Measurements from ENCODE around the gene METTL3. TPM values are rescaled to one million over a fixed set of nuclear protein-coding genes. Genes with fewer than 3 reads are reported as not detected.

Gene METTL3
- total RNA-seq, 4 donors from 2014 or later = 40.6 to 64.4 (median 48.0) TPM

DNA sequence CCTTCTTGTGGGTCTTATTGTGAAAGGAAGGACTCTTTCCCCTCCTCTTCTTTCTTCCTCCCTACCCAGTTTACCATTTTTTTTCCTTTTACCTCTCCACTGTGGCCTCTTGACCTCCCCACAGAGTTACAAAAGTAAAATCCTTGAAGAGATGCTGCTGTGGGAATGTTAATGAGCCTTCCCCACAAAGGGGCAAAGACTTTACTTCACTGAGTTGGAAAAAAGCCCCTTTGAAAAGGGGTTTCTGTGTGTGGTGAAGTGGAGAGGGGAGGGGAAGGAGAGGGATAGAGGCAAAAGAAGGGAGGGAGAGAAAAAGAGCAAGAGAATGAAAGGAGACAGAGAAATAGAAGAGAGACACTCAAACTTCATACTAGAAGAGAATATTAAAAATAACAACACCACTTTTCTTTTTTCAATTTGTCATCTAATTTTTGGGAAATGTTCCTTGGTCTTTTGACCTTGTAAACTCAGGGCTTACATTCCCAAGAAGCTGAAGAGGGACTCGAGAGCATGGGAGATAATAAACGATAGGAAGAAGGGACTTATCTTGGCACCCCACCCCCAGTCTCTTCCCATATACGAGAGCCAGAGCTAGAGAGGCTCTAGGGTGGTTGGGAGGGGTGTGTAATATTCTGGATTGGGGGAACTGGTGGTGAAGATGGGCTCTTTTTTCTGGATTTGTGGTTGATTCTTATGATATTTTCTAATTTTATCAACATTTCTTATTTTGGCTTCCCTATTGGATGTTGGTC, 28.2 kb upstream of the METTL3 start:
- Histone ChIP-seq H3K4me1 (peaks cover 7 to 15% (median 13%) of the 10 kb centered on the region in 4 donors), H3K27me3 (peaks cover 0 to 67% (median 11%) of the 10 kb centered on the region in 4 donors), H3K4me3 (no peak overlapping the region), H3K36me3 (no peaks in the 10 kb centered on the region), H3K9me3 (no peaks in the 10 kb centered on the region), H3K27ac (replicated peaks in 1 of 4) (no peak overlapping the region)
- intact Hi-C loops (cut with DNase I) = no loop called here
- no peak for DNase-seq (ENCODE audit: extremely low spot score)
- TF ChIP-seq EP300 (IDR thresholded peaks at IDR 0.05) = no peak
- 39% methylated on average over 3 of the region's 3 CpGs for WGBS

DNA sequence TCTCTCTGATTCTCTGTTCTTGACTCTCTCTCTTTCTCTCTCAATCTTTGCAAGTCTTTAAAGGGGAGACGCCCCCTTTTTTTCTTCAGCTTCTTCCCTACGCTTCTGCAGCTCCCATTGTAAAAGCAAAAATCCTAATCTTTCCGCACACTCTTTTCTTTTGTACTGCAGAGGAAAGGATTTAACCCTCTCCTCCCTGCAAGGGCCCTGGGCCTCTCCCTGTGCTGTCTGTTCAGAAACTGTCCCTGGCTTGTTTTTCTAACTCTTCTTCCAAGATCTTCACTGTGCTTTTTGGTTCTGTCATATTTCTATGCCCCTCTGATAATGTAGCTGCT, 25.9 kb upstream of the METTL3 start:
- WGBS = 17% methylated on average over 3 of the region's 3 CpGs
- H3K36me3 ChIP-seq = no peaks in the 10 kb centered on the region
- TF ChIP-seq, protein P1, sequence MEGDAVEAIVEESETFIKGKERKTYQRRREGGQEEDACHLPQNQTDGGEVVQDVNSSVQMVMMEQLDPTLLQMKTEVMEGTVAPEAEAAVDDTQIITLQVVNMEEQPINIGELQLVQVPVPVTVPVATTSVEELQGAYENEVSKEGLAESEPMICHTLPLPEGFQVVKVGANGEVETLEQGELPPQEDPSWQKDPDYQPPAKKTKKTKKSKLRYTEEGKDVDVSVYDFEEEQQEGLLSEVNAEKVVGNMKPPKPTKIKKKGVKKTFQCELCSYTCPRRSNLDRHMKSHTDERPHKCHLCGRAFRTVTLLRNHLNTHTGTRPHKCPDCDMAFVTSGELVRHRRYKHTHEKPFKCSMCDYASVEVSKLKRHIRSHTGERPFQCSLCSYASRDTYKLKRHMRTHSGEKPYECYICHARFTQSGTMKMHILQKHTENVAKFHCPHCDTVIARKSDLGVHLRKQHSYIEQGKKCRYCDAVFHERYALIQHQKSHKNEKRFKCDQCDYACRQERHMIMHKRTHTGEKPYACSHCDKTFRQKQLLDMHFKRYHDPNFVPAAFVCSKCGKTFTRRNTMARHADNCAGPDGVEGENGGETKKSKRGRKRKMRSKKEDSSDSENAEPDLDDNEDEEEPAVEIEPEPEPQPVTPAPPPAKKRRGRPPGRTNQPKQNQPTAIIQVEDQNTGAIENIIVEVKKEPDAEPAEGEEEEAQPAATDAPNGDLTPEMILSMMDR (IDR thresholded peaks at IDR 0.05) = no peak
- no peak for TF ChIP-seq POLR2A (IDR thresholded peaks at IDR 0.05; ENCODE audit: low read depth)
- TF ChIP-seq POLR2AphosphoS5 (IDR thresholded peaks at IDR 0.05) = no peak
- no peak for TF ChIP-seq EP300 (IDR thresholded peaks at IDR 0.05)
- no peak overlapping the region for H3K27ac ChIP-seq (replicated peaks in 1 of 4)
- peaks cover 7 to 15% (median 13%) of the 10 kb centered on the region in 4 donors for H3K4me1 ChIP-seq
- peaks cover 0 to 75% (median 11%) of the 10 kb centered on the region in 4 donors for H3K27me3 ChIP-seq
- intact Hi-C loops (cut with DNase I) = no loop called here
- no peaks in the 10 kb centered on the region for H3K9me3 ChIP-seq
- DNase-seq (ENCODE audit: extremely low spot score) = no peak
- H3K4me3 ChIP-seq = peak overlapping the region; percentile 39 to 58 (median 42)

DNA sequence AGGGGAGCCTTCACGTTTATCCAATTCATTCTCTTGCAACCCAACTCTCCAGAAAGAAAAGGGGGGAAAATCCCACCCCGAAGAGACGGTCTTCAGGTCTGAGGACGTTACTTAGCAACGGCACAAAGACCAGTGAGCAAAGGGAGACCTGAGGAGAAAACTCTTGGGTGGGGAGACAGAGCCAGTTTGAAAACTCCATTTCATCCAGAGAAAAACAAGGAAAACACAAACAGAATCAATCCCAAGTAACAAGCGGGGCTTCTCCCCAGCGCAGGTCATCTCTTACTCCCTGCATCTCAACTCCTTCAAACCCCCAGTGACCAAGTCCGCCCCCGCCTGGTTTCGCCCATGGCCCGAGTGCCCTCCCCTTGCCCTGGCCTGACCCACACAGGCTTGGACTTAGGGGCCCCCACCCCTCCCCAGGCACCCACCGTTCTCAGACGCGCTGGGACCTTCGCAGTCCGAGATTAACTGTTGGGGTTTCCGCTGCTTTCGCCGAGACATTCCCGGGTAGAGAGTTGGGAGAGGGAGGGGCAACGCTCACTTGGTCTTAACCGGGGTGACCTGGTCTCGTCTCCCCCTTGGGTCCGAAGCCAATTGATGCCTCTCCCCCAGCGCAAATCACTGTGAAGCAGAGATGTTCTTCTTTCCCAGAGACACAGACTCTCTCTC, 25.4 kb upstream of the METTL3 start:
- DNase-seq (ENCODE audit: extremely low spot score) = no peak
- Histone ChIP-seq H3K9me3 (no peaks in the 10 kb centered on the region), H3K4me1 (peaks cover 7 to 15% (median 13%) of the 10 kb centered on the region in 4 donors), H3K36me3 (no peaks in the 10 kb centered on the region), H3K27me3 (peaks cover 0 to 70% (median 11%) of the 10 kb centered on the region in 4 donors), H3K27ac (replicated peaks in 1 of 4) (no peak overlapping the region), H3K4me3 (peak overlapping the region; percentile 39 to 58 (median 42))
- 6% methylated on average over 25 of the region's 25 CpGs for WGBS
- intact Hi-C loops (cut with DNase I) = no loop called here
- no peak for TF ChIP-seq POLR2AphosphoS5 (IDR thresholded peaks at IDR 0.05)
- TF ChIP-seq EP300 (IDR thresholded peaks at IDR 0.05) = no peak
- no peak for TF ChIP-seq POLR2A (IDR thresholded peaks at IDR 0.05; ENCODE audit: low read depth)
- TF ChIP-seq, protein P1 (IDR thresholded peaks at IDR 0.05) = no peak

DNA sequence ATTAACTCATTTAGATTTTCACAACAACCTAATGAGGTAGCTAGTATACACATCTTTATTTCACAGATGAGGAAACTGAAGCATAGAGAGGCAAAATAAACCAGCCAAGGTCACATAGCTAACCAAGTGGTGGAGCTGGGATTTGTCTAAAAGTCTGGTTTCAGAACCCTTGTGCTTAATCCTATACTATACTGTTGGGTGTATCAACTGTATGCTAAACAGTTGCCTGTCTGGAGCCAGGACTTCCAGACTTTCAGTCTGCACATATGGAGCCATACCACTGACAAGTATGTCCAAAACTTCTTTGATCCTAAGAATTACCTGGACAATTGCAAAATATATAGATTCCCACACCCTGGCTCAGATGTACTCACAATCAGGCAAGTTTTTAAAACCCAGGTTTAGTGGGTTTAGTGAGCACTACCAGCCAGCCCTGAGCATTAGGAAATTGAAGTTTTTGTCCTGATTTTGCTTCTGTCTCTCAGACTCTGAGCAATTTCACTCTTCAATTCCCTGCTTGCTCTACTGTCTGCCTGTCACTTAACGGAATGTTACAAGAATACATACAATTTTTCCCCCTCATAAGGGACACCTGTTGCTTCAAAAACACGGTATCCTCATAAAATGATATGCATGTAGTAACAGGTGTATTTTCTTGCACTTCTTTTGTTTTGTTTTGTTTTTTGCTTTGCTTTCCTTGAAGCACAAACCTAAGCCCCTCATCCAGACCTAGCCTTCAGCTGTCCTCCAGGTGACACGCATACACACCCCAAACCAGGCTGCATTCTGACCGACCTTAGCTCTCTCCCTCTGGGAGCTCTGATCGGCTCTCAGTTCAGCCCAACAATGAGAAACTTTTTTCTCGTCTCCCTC, 24.6 kb upstream of the METTL3 start:
- DNase-seq (ENCODE audit: extremely low spot score) = no peak
- intact Hi-C loops (cut with DNase I) = no loop called here
- Histone ChIP-seq H3K4me1 (peaks cover 7 to 15% (median 13%) of the 10 kb centered on the region in 4 donors), H3K27ac (replicated peaks in 1 of 4) (no peak overlapping the region), H3K36me3 (no peaks in the 10 kb centered on the region), H3K27me3 (peaks cover 0 to 65% (median 11%) of the 10 kb centered on the region in 4 donors), H3K4me3 (peak overlapping the region; percentile 39 to 58 (median 42)), H3K9me3 (no peaks in the 10 kb centered on the region)
- 27% methylated on average over 6 of the region's 6 CpGs for WGBS
- TF ChIP-seq POLR2A (IDR thresholded peaks at IDR 0.05; ENCODE audit: low read depth) = no peak
- TF ChIP-seq EP300 (IDR thresholded peaks at IDR 0.05) = no peak
- TF ChIP-seq, protein P1 (IDR thresholded peaks at IDR 0.05) = no peak
- TF ChIP-seq POLR2AphosphoS5 (IDR thresholded peaks at IDR 0.05) = no peak
